SU-DHL-6 (cell line): ENCODE results near the gene PCDHA5.

Experiments
- EZH2phosphoT487 ChIP-seq: fragments of 200-600 bp; sonication (generic), shearing (Covaris generic); conservative IDR thresholded peaks from 2 replicates; pipeline ENCODE4 v1.6.1; 2018; ENCODE audit warnings: mild to moderate bottlenecking, antibody characterized with exemption, low read length, moderate library complexity, mixed read lengths
- TF ChIP-seq, protein P1 (sequence below): fragments of 200-600 bp; sonication (generic); IDR thresholded peaks from one replicate; pipeline ENCODE4 v1.5.1; 2017; ENCODE audit warnings: antibody characterized with exemption, mild to moderate bottlenecking, low read length, moderate library complexity; ENCODE audit not compliant: insufficient read depth, poor library complexity, severe bottlenecking

DNA sequence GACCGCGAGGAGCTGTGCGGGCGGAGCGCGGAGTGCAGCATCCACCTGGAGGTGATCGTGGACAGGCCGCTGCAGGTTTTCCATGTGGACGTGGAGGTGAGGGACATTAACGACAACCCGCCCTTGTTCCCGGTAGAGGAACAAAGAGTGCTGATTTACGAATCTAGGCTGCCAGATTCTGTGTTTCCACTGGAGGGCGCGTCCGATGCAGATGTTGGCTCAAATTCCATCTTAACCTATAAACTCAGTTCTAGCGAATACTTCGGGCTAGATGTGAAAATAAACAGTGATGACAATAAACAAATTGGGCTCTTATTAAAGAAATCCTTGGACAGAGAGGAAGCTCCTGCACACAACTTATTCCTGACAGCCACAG lies 6.9 kb downstream of the PCDHA5 start:
- TF ChIP-seq, protein P1, sequence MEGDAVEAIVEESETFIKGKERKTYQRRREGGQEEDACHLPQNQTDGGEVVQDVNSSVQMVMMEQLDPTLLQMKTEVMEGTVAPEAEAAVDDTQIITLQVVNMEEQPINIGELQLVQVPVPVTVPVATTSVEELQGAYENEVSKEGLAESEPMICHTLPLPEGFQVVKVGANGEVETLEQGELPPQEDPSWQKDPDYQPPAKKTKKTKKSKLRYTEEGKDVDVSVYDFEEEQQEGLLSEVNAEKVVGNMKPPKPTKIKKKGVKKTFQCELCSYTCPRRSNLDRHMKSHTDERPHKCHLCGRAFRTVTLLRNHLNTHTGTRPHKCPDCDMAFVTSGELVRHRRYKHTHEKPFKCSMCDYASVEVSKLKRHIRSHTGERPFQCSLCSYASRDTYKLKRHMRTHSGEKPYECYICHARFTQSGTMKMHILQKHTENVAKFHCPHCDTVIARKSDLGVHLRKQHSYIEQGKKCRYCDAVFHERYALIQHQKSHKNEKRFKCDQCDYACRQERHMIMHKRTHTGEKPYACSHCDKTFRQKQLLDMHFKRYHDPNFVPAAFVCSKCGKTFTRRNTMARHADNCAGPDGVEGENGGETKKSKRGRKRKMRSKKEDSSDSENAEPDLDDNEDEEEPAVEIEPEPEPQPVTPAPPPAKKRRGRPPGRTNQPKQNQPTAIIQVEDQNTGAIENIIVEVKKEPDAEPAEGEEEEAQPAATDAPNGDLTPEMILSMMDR, result no peak
- TF ChIP-seq EZH2phosphoT487, result no peak
